Pancreas (tissue), 10 donors: Measurements from ENCODE around the gene FPR3. TPM values are rescaled to one million over a fixed set of nuclear protein-coding genes. Genes with fewer than 3 reads are reported as not detected.

Experiments used
- ATAC-seq, 4 donors: fragments of 200-7000 bp; cut with Tn5 transposase; one replicate each; pipeline versions ENCODE4 v1.8.0 to v1.9.1; 2020; ENCODE audit warnings: mild to moderate bottlenecking in 4 of 4, moderate library complexity in 4 of 4
- DNase-seq, 6 donors: peaks; one replicate each; pipeline ENCODE4 v3.0.0-alpha.2; 2020
- FAIRE-seq: peaks from 2 replicates; lab custom pipeline; 2012; peaks lifted over from hg19 to GRCh38; lab: Jason Lieb, UNC
- H3K27ac ChIP-seq, 4 donors: fragments of 200-600 bp; sonication (generic); 1 replicate in 3 of 4; 2 replicates in 1 of 4; pipeline versions ENCODE4 v1.5.0 to v1.8.0; 2020
- H3K27me3 ChIP-seq, 4 donors: fragments of 200-600 bp; one replicate each; pipeline ENCODE4 v1.8.0; 2021
- H3K36me3 ChIP-seq, 3 donors: fragments of 200-600 bp; sonication (generic) in 1 of 3; one replicate each; pipeline versions ENCODE4 v1.5.0 to v1.8.0; 2020 to 2021
- H3K4me1 ChIP-seq, 3 donors: fragments of 200-600 bp; one replicate each; pipeline ENCODE4 v1.8.0; 2021
- H3K4me3 ChIP-seq, 4 donors: fragments of 200-600 bp; sonication (generic) in 2 of 4; one replicate each; pipeline versions ENCODE4 v1.5.0 to v1.8.0; 2020 to 2021
- H3K9me3 ChIP-seq, 4 donors: fragments of 200-600 bp; one replicate each; pipeline ENCODE4 v1.8.0; 2021
- WGBS, 2 donors: extraction: QIAGEN DNeasy Blood & Tissue Kit; methylation state at CpG; one replicate each; pipeline ENCODE4 v1.1.7; 2013; 5-methylcytosine and 5-hydroxymethylcytosine counted together
- intact Hi-C, 3 donors: fragments of 100-400 bp; cut with DNase I; formaldehyde crosslinking; loops; one replicate each; pipeline versions ENCODE4 v1.11.1 to v1.14.2; 2022
- polyA plus RNA-seq, 2 donors: library from polyadenylated mRNA; stranded (reverse); fragments of 200-250 nt; gene quantifications; one replicate each; pipeline ENCODE4 v1.2.3, GENCODE V29; 2013
- total RNA-seq, 6 donors: library from RNA; stranded (reverse); fragmentation: NEBNext Ultra II Directional in 4 of 6; extraction: Animal tissue kit (Norgen Biotek cat#: 25700) in 4 of 6; gene quantifications; one replicate each; pipeline versions ENCODE4 v1.2.1 to v1.2.4, GENCODE V29; 2021 to 2023
- TF ChIP-seq, protein P1 (sequence below), 4 donors: fragments of 200-600 bp; sonication (generic) in 3 of 4; IDR thresholded peaks; one replicate each; pipeline versions ENCODE4 v1.5.0 to v1.8.0; 2021; ENCODE audit warnings: antibody characterized with exemption in 4 of 4
- donor health status: healthy with polysubstance abuse.
- donor health status: DM: no; HTN: no; CAD: no; lungs with moderate emphysema.
- donor health status: DM: no; HTN: no; CAD: no.
- donor health status: control.
- donor health status: control.
- donor health status: Bipolar disorder and iron deficiency.
- donor health status: DM: yes; HTN: yes; CAD: no.
- donor health status: DM: no; HTN: no; CAD: no.
- donor health status: DM: no; HTN: no; CAD: no.
- donor health status: DM: yes; HTN: yes; CAD: no.

The FPR3 gene
- total and polyA plus RNA-seq, 8 donors: 0.32 to 10.4 (median 0.62) TPM

DNA sequence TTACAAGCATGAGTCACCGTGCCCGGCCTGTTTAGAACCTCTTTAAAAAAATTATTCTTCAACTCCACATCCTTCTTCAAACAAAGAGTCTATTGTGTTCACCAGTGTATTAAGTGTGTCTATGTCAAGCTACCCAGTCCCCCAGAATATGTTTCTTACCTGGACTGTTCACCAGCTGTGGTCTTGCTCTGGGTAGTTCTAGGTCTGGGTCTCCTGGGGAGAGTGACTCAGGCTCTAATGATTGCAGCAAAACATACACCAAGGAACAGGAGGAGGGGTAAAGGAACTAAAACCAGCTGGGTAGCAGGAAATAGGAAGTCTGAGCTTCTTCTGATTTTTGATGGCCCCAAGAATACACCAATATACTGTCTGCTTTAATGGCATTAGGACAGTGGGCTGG is 43.3 kb upstream of the FPR3 start, which contains the start of gene FPR1:
FPR1 (minus strand) TSS at position 224 of the 400 bp plus-strand sequence. CDS start 4,884 bp downstream, outside the sequence.
- Histone ChIP-seq H3K4me3 (peak within 1 kb of the TSS in 1 of 4 donors; percentile 7), H3K27ac (peak within 1 kb of the TSS in 1 of 4 donors; percentile 19), H3K4me1 (no peaks in the 10 kb centered on the region), H3K27me3 (no peaks in the 10 kb centered on the region), H3K9me3 (no peaks in the 10 kb centered on the region), H3K36me3 (no peaks in the 10 kb centered on the region)
- ATAC-seq (peak in 2 of 4 donors; percentile 63 to 83), FAIRE-seq (no peak), DNase-seq (peak in 1 of 6 donors; percentile 32)
- WGBS, 2 donors: 21 to 29% methylated on average over 2 of the region's 2 CpGs
- intact Hi-C loops: no loop called here
- TF ChIP-seq, protein P1, sequence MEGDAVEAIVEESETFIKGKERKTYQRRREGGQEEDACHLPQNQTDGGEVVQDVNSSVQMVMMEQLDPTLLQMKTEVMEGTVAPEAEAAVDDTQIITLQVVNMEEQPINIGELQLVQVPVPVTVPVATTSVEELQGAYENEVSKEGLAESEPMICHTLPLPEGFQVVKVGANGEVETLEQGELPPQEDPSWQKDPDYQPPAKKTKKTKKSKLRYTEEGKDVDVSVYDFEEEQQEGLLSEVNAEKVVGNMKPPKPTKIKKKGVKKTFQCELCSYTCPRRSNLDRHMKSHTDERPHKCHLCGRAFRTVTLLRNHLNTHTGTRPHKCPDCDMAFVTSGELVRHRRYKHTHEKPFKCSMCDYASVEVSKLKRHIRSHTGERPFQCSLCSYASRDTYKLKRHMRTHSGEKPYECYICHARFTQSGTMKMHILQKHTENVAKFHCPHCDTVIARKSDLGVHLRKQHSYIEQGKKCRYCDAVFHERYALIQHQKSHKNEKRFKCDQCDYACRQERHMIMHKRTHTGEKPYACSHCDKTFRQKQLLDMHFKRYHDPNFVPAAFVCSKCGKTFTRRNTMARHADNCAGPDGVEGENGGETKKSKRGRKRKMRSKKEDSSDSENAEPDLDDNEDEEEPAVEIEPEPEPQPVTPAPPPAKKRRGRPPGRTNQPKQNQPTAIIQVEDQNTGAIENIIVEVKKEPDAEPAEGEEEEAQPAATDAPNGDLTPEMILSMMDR (IDR thresholded peaks at IDR 0.05): no peak

DNA sequence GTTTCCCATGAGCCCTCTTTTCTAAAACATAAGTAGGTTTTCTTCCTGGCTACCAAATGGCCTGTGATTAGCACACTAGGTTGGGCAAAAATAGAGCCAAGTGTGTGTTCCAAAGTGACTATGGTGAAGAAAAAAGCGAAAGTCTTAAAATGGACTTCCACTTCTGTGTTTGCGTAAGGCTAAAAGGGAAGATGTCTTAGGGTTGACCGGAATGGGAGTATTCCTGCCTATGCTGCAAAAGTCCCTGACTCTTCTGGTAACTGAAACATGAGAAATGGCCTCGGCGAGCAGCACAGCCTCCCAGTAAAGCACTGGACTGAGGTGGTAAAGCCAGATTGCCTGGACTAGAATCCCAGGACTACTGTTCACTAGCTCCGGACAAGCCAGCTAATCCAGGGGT is 40.8 kb upstream of the FPR3 start:
- H3K27me3 ChIP-seq: no peaks in the 10 kb centered on the region
- no peak overlapping the region for H3K4me3 ChIP-seq
- no peaks in the 10 kb centered on the region for H3K4me1 ChIP-seq
- TF ChIP-seq, protein P1 (IDR thresholded peaks at IDR 0.05): no peak
- no peak overlapping the region for H3K27ac ChIP-seq
- intact Hi-C loops: no loop called here
- peak in 2 of 4 donors; percentile 55 to 60 for ATAC-seq
- no peaks in the 10 kb centered on the region for H3K36me3 ChIP-seq
- H3K9me3 ChIP-seq: no peaks in the 10 kb centered on the region
- 64 to 79% methylated on average over 6 of the region's 6 CpGs for WGBS, 2 donors
- DNase-seq: no peak
- no peak for FAIRE-seq

DNA sequence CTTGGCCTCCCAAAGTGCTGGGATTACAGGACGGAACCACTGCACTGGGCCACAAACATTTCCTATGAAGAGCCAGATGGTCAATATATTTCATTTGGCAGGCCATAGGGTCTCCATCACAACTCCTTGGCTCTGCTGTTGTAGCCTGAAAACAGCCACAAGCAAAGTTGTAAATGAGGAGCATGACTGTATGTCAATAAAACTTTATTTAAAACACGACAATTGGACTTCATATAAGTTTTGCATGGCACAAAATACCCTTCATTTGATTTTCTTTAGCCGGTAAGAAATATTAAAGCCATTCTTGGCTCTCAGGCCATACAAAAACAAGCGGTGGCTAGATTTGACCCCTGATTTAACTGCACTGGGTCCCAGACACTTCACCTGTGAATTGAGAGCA is 40.2 kb upstream of the FPR3 start:
- ATAC-seq (no peak), FAIRE-seq (no peak), DNase-seq (no peak)
- H3K4me3 ChIP-seq: no peak overlapping the region
- 62 to 72% methylated on average over 4 of the region's 4 CpGs for WGBS, 2 donors
- TF ChIP-seq, protein P1 (IDR thresholded peaks at IDR 0.05): no peak
- H3K9me3 ChIP-seq: no peaks in the 10 kb centered on the region
- no peaks in the 10 kb centered on the region for H3K27me3 ChIP-seq
- H3K27ac ChIP-seq: no peak overlapping the region
- no peaks in the 10 kb centered on the region for H3K36me3 ChIP-seq
- intact Hi-C loops: no loop called here
- H3K4me1 ChIP-seq: no peaks in the 10 kb centered on the region

DNA sequence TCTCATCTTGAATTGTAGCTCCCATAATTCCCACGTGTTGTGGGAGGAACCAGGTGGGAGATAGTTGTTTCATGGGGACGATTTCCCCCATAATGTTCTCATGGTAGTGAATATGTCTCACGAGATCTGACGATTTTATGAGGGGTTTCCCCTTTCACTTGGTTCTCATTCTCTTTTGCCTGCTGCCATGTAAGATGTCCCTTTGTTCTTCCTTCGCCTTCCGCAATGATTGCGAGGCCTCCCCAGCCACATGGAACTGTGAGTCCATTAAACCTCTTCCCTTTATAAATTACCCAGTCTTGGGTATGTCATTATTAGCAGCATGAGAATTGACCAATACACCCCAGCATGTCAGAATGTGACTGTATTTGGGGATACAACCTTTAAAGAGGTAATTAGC is 39.4 kb upstream of the FPR3 start:
- Histone ChIP-seq H3K36me3 (no peaks in the 10 kb centered on the region), H3K27me3 (no peaks in the 10 kb centered on the region), H3K9me3 (no peaks in the 10 kb centered on the region), H3K27ac (no peak overlapping the region), H3K4me1 (no peaks in the 10 kb centered on the region), H3K4me3 (no peak overlapping the region)
- intact Hi-C loops: no loop called here
- FAIRE-seq (no peak), DNase-seq (no peak), ATAC-seq (no peak)
- TF ChIP-seq, protein P1 (IDR thresholded peaks at IDR 0.05): no peak
- 65 to 76% methylated on average over 7 of the region's 7 CpGs for WGBS, 2 donors

DNA sequence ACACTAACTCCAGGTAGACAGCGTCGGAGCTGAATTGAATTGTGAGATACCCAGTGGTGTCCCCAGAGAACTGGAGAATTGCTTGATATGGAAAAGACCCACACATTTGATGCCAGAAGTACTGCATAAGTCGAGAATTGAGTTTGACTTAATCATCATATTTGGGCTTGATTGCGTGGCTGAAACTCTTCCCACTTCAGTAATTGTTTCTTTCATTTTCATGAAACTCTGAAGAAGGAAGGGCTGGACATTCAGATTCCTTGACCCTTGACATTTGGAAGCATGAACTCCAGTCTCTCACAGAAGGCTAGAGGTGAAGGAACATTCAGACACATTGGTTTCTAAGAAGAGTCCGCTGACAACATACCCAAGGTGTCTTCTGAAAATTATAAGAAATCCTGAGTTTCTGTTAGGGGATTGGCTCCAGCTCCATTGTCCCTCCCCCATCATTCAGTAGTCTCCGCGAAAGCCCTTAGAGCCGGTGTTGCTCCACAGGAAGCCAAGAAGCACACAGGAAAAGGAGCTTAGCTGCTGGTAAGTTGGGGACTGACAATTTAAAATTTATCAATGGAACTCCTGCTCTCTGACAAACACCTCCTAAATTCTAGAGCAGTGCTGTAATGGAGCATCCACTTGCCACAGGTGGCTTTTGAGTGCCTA is 34.1 kb upstream of the FPR3 start, which contains the start of gene FPR2:
FPR2 (plus strand) TSS at position 484 of the 660 bp plus-strand sequence. CDS start 7,479 bp downstream, outside the sequence.
- H3K27ac ChIP-seq: no peak within 1 kb of the TSS
- H3K27me3 ChIP-seq: no peaks in the 10 kb centered on the region
- no peaks in the 10 kb centered on the region for H3K4me1 ChIP-seq
- TF ChIP-seq, protein P1 (IDR thresholded peaks at IDR 0.05): no peak
- 46 to 54% methylated on average over 8 of the region's 8 CpGs for WGBS, 2 donors
- H3K36me3 ChIP-seq: no peaks in the 10 kb centered on the region
- H3K4me3 ChIP-seq: no peak within 1 kb of the TSS
- H3K9me3 ChIP-seq: no peaks in the 10 kb centered on the region
- intact Hi-C loops: no loop called here
- ATAC-seq: no peak
- no peak for FAIRE-seq
- DNase-seq: no peak
